Nephron (organoid): Measurements from ENCODE around the gene SGSH.

Experiments used
- H3K27ac Mint-ChIP-seq, 3 experiments: 2 replicates each; pipeline ENCODE4 v1.8.0; 2020; ENCODE audit warnings: mixed read lengths in 3 of 3, mild to moderate bottlenecking in 2 of 3, moderate library complexity in 1 of 3
- H3K27me3 Mint-ChIP-seq: 2 replicates; pipeline ENCODE4 v1.8.0; 2021; ENCODE audit warnings: low read depth, mild to moderate bottlenecking, moderate library complexity, mixed read lengths
- H3K36me3 Mint-ChIP-seq: 2 replicates; pipeline ENCODE4 v1.8.0; 2020; ENCODE audit warnings: low read depth, mixed read lengths
- H3K4me1 Mint-ChIP-seq: 2 replicates; pipeline ENCODE4 v1.8.0; 2020; ENCODE audit warnings: mixed read lengths
- H3K4me3 Mint-ChIP-seq, 3 experiments: 2 replicates each; pipeline ENCODE4 v1.8.0; 2020; ENCODE audit warnings: mild to moderate bottlenecking in 3 of 3, mixed read lengths in 3 of 3, moderate library complexity in 2 of 3
- H3K9me3 Mint-ChIP-seq: 2 replicates; pipeline ENCODE4 v1.8.0; 2020; ENCODE audit warnings: mixed read lengths
- CTCF ChIP-seq, 3 experiments: fragments of 200-600 bp; sonication (generic); IDR thresholded peaks; one replicate each; pipeline ENCODE4 v1.5.0; 2021; ENCODE audit warnings: antibody characterized with exemption in 3 of 3; ENCODE audit not compliant: unreplicated experiment in 3 of 3

Gene SGSH

DNA sequence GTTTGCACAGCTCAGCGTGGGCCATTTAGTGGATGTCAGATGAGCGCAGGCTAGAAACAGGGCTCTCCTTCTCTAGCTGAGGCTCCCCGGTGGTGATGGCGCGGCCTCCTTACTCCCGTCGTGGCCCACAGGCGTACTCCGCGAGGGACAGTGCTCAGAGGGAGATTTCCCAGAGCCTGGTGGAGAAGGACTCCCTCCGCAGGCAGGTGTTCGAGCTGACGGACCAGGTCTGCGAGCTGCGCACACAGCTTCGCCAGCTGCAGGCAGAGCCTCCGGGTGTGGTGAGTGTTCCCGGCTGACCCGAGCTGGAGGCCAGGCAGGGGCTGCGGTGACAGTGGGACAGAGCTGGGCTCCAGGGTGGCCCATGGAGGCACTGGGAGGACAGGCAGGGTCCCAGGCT is 28.9 kb downstream of the SGSH start:
- no peaks in the 10 kb centered on the region for H3K36me3 Mint-ChIP-seq
- peaks cover 10% of the 10 kb centered on the region for H3K4me1 Mint-ChIP-seq
- H3K27ac Mint-ChIP-seq = no peak overlapping the region
- no peak for TF ChIP-seq CTCF (IDR thresholded peaks at IDR 0.05; ENCODE audit: unreplicated experiment in 3 of 3)
- peaks cover 20% of the 10 kb centered on the region for H3K27me3 Mint-ChIP-seq
- no peak overlapping the region for H3K4me3 Mint-ChIP-seq
- H3K9me3 Mint-ChIP-seq = no peaks in the 10 kb centered on the region

GRCh38 chr17:80190716-80191115 is 29.4 kb downstream of the SGSH start:
- no peak for TF ChIP-seq CTCF (IDR thresholded peaks at IDR 0.05; ENCODE audit: unreplicated experiment in 3 of 3)
- no peak overlapping the region for H3K4me3 Mint-ChIP-seq
- H3K27me3 Mint-ChIP-seq = peaks cover 20% of the 10 kb centered on the region
- peaks cover 10% of the 10 kb centered on the region for H3K4me1 Mint-ChIP-seq
- H3K9me3 Mint-ChIP-seq = no peaks in the 10 kb centered on the region
- no peaks in the 10 kb centered on the region for H3K36me3 Mint-ChIP-seq
- H3K27ac Mint-ChIP-seq = no peak overlapping the region

- Mint-ChIP-seq H3K4me3 (no peak overlapping the region), H3K27ac (no peak overlapping the region)
Measured at GRCh38 chr17:80189611-80190010, 30.5 kb downstream of the SGSH start.

DNA sequence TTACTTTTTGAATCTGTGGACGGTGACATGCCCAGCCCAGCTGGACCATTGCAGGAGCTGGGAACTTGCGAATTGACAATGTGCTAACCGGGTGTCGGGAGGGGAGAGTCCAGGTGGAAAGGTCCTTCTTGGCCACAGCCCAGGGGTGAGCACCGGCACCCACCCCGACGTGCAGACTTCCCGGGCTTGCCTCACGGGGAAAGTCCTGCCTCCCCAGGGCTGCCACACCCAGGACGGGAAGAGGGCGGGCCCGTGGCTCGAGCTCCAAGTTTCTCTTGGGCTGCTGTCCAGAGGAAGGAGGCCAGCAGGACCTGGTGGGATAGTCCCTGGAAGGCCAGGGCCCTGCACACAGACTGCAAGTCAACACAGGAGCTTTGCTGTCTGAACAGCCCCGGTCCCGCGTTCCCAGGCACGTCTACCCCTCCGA is 32.6 kb downstream of the SGSH start:
- TF ChIP-seq CTCF (IDR thresholded peaks at IDR 0.05; ENCODE audit: unreplicated experiment in 3 of 3) = no peak
- Mint-ChIP-seq H3K36me3 (no peaks in the 10 kb centered on the region), H3K27me3 (peaks cover 27% of the 10 kb centered on the region), H3K4me1 (peaks cover 10% of the 10 kb centered on the region), H3K4me3 (no peak overlapping the region), H3K27ac (no peak overlapping the region), H3K9me3 (no peaks in the 10 kb centered on the region)

More at GRCh38 chr17:80189611-80190010, 30.5 kb downstream of the SGSH start:
- no peaks in the 10 kb centered on the region for H3K36me3 Mint-ChIP-seq
- no peaks in the 10 kb centered on the region for H3K9me3 Mint-ChIP-seq
- TF ChIP-seq CTCF (IDR thresholded peaks at IDR 0.05; ENCODE audit: unreplicated experiment in 3 of 3) = no peak
- peaks cover 23% of the 10 kb centered on the region for H3K27me3 Mint-ChIP-seq
- peaks cover 10% of the 10 kb centered on the region for H3K4me1 Mint-ChIP-seq

GRCh38 chr17:80187090-80187489 is 33.0 kb downstream of the SGSH start:
- Mint-ChIP-seq H3K27ac (no peak overlapping the region), H3K27me3 (peaks cover 25% of the 10 kb centered on the region), H3K9me3 (no peaks in the 10 kb centered on the region), H3K4me3 (no peak overlapping the region), H3K36me3 (no peaks in the 10 kb centered on the region), H3K4me1 (peaks cover 7% of the 10 kb centered on the region)
- TF ChIP-seq CTCF (IDR thresholded peaks at IDR 0.05; ENCODE audit: unreplicated experiment in 3 of 3) = no peak

DNA sequence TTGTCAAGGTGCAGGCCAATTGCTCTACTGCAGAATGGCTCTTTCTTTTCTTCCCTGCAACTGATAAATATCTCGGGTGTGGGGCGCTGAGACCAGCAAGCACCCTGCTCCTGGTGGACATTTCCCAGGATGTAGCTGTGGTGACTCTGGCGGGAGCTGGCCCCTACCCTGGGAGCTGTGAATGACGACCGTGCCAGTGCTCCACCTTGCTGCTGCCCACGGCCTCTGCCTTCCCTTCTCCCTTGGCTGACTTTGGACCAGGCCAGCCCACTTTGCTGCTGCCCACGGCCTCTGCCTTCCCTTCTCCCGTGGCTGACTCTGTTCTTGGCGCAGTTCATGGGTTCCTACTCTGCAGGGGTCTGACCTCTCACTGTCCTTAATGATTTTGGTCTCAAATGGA is 34.2 kb downstream of the SGSH start:
- no peaks in the 10 kb centered on the region for H3K4me1 Mint-ChIP-seq
- TF ChIP-seq CTCF (IDR thresholded peaks at IDR 0.05; ENCODE audit: unreplicated experiment in 3 of 3) = no peak
- no peak overlapping the region for H3K4me3 Mint-ChIP-seq
- H3K27ac Mint-ChIP-seq = no peak overlapping the region
- no peaks in the 10 kb centered on the region for H3K36me3 Mint-ChIP-seq
- peaks cover 24% of the 10 kb centered on the region for H3K27me3 Mint-ChIP-seq
- no peaks in the 10 kb centered on the region for H3K9me3 Mint-ChIP-seq
